HCT116 (cell line): ENCODE results near the gene AGK. TPM values are rescaled to one million over a fixed set of nuclear protein-coding genes. Genes with fewer than 3 reads are reported as not detected.

ENCODE experiments used
- ATAC-seq: fragments of 200-7000 bp; cut with Tn5 transposase; 2 replicates; pipeline ENCODE4 v1.9.1; 2020; ENCODE audit warnings: mild to moderate bottlenecking, moderate library complexity
- BruUV-seq: library from RNA; stranded (reverse); fragments of 400-500 nt; replicated peaks from 2 replicates; lab custom pipeline; 2021; lab: Mats Ljungman, UMichigan
- CTCF ChIA-PET: fragments of 300-600 bp; sonication (Branson Sonifier 250); formaldehyde crosslinking; loops from one replicate; lab custom pipeline; 2021; ENCODE audit warnings: antibody characterized with exemption; lab: Charles Lee
- POLR2A ChIA-PET: fragments of 300-600, 350-600 bp; sonication (Branson Sonifier 250); formaldehyde crosslinking; loops from one replicate; lab custom pipeline; 2021; ENCODE audit warnings: antibody characterized with exemption; lab: Charles Lee
- RAD21 ChIA-PET, 2 experiments: fragments of 300-600 bp; sonication (Branson Sonifier 250); formaldehyde crosslinking; loops; one replicate each; lab custom pipeline; 2023; ENCODE audit warnings: low total read pairs in 2 of 2; ENCODE audit not compliant: uncharacterized antibody in 2 of 2, unreplicated experiment in 2 of 2, low non-redundant PET in 1 of 2; lab: Charles Lee
- DNase-seq: peaks from one replicate; pipeline ENCODE4 v3.0.0-alpha.2; 2010; ENCODE audit warnings: low read depth, low spot score
- H2AFZ ChIP-seq: fragments of 200-600 bp; shearing (Covaris generic), sonication (generic); 2 replicates; pipeline ENCODE4 v1.6.1; 2017; ENCODE audit warnings: low read depth, mixed run types, mixed read lengths, antibody characterized with exemption, low read length; ENCODE audit not compliant: poor library complexity, severe bottlenecking
- H3K27ac ChIP-seq: 2 replicates; pipeline ENCODE4 v1.5.1; 2012; ENCODE audit warnings: low read depth, low read length
- H3K27me3 ChIP-seq: fragments of 200-600 bp; sonication (generic); 2 replicates; pipeline ENCODE4 v1.6.1; 2016; ENCODE audit warnings: mixed run types, low read length, mixed read lengths; ENCODE audit not compliant: insufficient read depth
- H3K36me3 ChIP-seq, 2 experiments: fragments of 200-500 bp in 1 of 2; fragments of 200-600 bp in 1 of 2; sonication (Bioruptor generic) in 1 of 2; sonication (generic) in 1 of 2; 2 replicates each; pipeline versions ENCODE4 v1.5.1 to v1.6.1; 2014 to 2016; ENCODE audit warnings: low read length in 2 of 2, inconsistent platforms in 1 of 2, mixed read lengths in 1 of 2, mixed run types in 1 of 2; ENCODE audit not compliant: insufficient read depth in 2 of 2, control insufficient read depth in 1 of 2
- H3K4me1 ChIP-seq, 2 experiments: fragments of 200-600 bp in 1 of 2; sonication (generic) in 1 of 2; 2 replicates each; pipeline versions ENCODE4 v1.5.1 to v1.6.1; 2012 to 2017; ENCODE audit warnings: low read length in 2 of 2, inconsistent platforms in 1 of 2, mild to moderate bottlenecking in 1 of 2, mixed read lengths in 1 of 2, mixed run types in 1 of 2, moderate library complexity in 1 of 2; ENCODE audit not compliant: insufficient read depth in 2 of 2, control insufficient read depth in 1 of 2
- H3K4me2 ChIP-seq: fragments of 200-600 bp; sonication (generic); 2 replicates; pipeline ENCODE4 v1.6.1; 2017; ENCODE audit warnings: mixed run types, low read length, mixed read lengths
- H3K4me3 ChIP-seq, 2 experiments: fragments of 200-600 bp in 1 of 2; sonication (generic) in 1 of 2; replicated peaks in 1 of 2; 2 replicates each; pipeline ENCODE4 v1.5.1; 2011 to 2016; ENCODE audit warnings: low read length in 2 of 2, control low read depth in 1 of 2, low read depth in 1 of 2, mild to moderate bottlenecking in 1 of 2, mixed read lengths in 1 of 2, mixed run types in 1 of 2
- H3K79me2 ChIP-seq: fragments of 200-600 bp; sonication (generic); 2 replicates; pipeline ENCODE4 v1.6.1; 2017; ENCODE audit warnings: mild to moderate bottlenecking, mixed run types, low read length, moderate library complexity, mixed read lengths; ENCODE audit not compliant: insufficient read depth
- H3K9ac ChIP-seq: fragments of 200-600 bp; sonication (generic); 2 replicates; pipeline ENCODE4 v1.6.1; 2016; ENCODE audit warnings: low read length, mixed read lengths
- H3K9me2 ChIP-seq: fragments of 200-600 bp; sonication (generic), shearing (Covaris generic); 2 replicates; pipeline ENCODE4 v1.6.1; 2017; ENCODE audit warnings: mixed run types, mild to moderate bottlenecking, moderate library complexity; ENCODE audit not compliant: insufficient read depth
- H3K9me3 ChIP-seq, 2 experiments: fragments of 200-500 bp in 1 of 2; fragments of 200-600 bp in 1 of 2; sonication (Bioruptor generic) in 1 of 2; sonication (generic) in 1 of 2; 2 replicates each; pipeline ENCODE4 v1.6.1; 2014 to 2017; ENCODE audit warnings: low read length in 2 of 2, mixed read lengths in 2 of 2, inconsistent platforms in 1 of 2, low read depth in 1 of 2, mild to moderate bottlenecking in 1 of 2, mixed run types in 1 of 2, moderate library complexity in 1 of 2; ENCODE audit not compliant: control insufficient read depth in 1 of 2, insufficient read depth in 1 of 2
- H4K20me1 ChIP-seq: fragments of 200-600 bp; sonication (generic), shearing (Covaris generic); 2 replicates; pipeline ENCODE4 v1.6.1; 2017; ENCODE audit warnings: mixed run types, mild to moderate bottlenecking, moderate library complexity; ENCODE audit not compliant: insufficient read depth
- CBX3 ChIP-seq: IDR thresholded peaks from 2 replicates; pipeline ENCODE4 v1.6.1; 2012; ENCODE audit warnings: low read depth
- EGR1 ChIP-seq: IDR thresholded peaks from 2 replicates; pipeline ENCODE4 v1.6.1; 2012; ENCODE audit warnings: low read depth
- EZH2 ChIP-seq: fragments of 200-600 bp; sonication (generic); IDR thresholded peaks from 2 replicates; pipeline ENCODE4 v1.6.1; 2017; ENCODE audit warnings: antibody characterized with exemption, mixed run types
- FOSL1 ChIP-seq: IDR thresholded peaks from 2 replicates; pipeline ENCODE4 v1.6.1; 2012; ENCODE audit warnings: low read depth
- POLR2A ChIP-seq: IDR thresholded peaks from 2 replicates; pipeline ENCODE4 v1.7.0; 2011; ENCODE audit warnings: borderline replicate concordance; ENCODE audit not compliant: insufficient read depth, insufficient read length; ENCODE audit errors: extremely low read depth
- RAD21 ChIP-seq: IDR thresholded peaks from 2 replicates; pipeline ENCODE4 v1.6.1; 2012; ENCODE audit warnings: low read depth, mild to moderate bottlenecking
- SIN3A ChIP-seq: IDR thresholded peaks from 2 replicates; pipeline ENCODE4 v1.6.1; 2012; ENCODE audit warnings: low read depth
- SP1 ChIP-seq: IDR thresholded peaks from 2 replicates; pipeline ENCODE4 v1.6.1; 2012; ENCODE audit warnings: low read depth
- TCF7L2 ChIP-seq: IDR thresholded peaks from 2 replicates; pipeline ENCODE4 v1.7.0; 2011; ENCODE audit warnings: borderline replicate concordance, inconsistent platforms; ENCODE audit not compliant: insufficient read depth, insufficient read length; ENCODE audit errors: extremely low read depth
- ZFX ChIP-seq: fragments of 450-650 bp; IDR thresholded peaks from 2 replicates; pipeline ENCODE4 v1.6.1; 2017
- intact Hi-C: fragments of 100-400 bp; cut with micrococcal nuclease; formaldehyde crosslinking; loops from 2 replicates; pipeline ENCODE4 v1.10.0; 2022
- total RNA-seq: library from RNA; stranded (reverse); gene quantifications from one replicate; pipeline ENCODE4 v1.2.1, GENCODE V29; 2021; ENCODE audit not compliant: unreplicated experiment
- TF ChIP-seq, protein P1 (sequence below): IDR thresholded peaks from 2 replicates; pipeline ENCODE4 v1.6.1; 2012; ENCODE audit warnings: low read depth
- TF ChIP-seq, protein P2 (sequence below): IDR thresholded peaks from 2 replicates; pipeline ENCODE4 v1.6.1; 2011; ENCODE audit warnings: mild to moderate bottlenecking, low read length, moderate library complexity; ENCODE audit not compliant: insufficient replicate concordance; ENCODE audit errors: extremely low read depth
- TF ChIP-seq, protein P3 (sequence below), 3 experiments: fragments of 200-600 bp in 1 of 3; sonication (generic) in 1 of 3; IDR thresholded peaks in 2 of 3; conservative IDR thresholded peaks in 1 of 3; 2 replicates each; pipeline ENCODE4 v1.5.1; 2012 to 2017; ENCODE audit warnings: low read depth in 2 of 3, low read length in 2 of 3, antibody characterized with exemption in 1 of 3, borderline replicate concordance in 1 of 3, control low read depth in 1 of 3, mild to moderate bottlenecking in 1 of 3, mixed read lengths in 1 of 3, mixed run types in 1 of 3, moderate library complexity in 1 of 3; ENCODE audit not compliant: insufficient read depth in 1 of 3
- TF ChIP-seq, protein P4 (sequence below): IDR thresholded peaks from 2 replicates; pipeline ENCODE4 v1.6.1; 2012

AGK gene
- total RNA-seq, 1 experiment from 2014 or later = 36.3 TPM

DNA sequence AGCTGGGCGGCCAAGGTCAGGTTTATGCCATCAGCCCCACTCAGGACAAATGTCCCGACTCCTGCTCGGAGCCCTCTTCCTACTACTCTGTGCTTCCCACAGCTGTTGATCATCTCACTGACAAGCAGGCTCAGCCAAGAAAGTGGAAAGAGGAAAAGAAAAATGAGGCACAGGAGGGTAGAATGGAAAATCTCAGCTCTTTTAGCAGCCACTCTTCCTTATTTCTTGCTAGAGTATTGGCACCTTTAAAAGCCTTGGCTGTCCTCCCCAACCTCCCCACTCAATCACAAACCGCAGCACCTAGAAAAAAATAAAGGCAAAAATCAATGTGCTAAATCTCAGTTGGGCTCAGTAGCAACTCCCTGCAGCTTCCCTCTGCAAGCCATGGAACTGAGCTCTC is 35.3 kb upstream of the AGK start (continued):
- TF ChIP-seq, protein P1, sequence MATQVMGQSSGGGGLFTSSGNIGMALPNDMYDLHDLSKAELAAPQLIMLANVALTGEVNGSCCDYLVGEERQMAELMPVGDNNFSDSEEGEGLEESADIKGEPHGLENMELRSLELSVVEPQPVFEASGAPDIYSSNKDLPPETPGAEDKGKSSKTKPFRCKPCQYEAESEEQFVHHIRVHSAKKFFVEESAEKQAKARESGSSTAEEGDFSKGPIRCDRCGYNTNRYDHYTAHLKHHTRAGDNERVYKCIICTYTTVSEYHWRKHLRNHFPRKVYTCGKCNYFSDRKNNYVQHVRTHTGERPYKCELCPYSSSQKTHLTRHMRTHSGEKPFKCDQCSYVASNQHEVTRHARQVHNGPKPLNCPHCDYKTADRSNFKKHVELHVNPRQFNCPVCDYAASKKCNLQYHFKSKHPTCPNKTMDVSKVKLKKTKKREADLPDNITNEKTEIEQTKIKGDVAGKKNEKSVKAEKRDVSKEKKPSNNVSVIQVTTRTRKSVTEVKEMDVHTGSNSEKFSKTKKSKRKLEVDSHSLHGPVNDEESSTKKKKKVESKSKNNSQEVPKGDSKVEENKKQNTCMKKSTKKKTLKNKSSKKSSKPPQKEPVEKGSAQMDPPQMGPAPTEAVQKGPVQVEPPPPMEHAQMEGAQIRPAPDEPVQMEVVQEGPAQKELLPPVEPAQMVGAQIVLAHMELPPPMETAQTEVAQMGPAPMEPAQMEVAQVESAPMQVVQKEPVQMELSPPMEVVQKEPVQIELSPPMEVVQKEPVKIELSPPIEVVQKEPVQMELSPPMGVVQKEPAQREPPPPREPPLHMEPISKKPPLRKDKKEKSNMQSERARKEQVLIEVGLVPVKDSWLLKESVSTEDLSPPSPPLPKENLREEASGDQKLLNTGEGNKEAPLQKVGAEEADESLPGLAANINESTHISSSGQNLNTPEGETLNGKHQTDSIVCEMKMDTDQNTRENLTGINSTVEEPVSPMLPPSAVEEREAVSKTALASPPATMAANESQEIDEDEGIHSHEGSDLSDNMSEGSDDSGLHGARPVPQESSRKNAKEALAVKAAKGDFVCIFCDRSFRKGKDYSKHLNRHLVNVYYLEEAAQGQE = no peak
- TF ChIP-seq EGR1 = no peak
- no peak for TF ChIP-seq CBX3
- TF ChIP-seq, all 23 proteins: peak for 0

DNA sequence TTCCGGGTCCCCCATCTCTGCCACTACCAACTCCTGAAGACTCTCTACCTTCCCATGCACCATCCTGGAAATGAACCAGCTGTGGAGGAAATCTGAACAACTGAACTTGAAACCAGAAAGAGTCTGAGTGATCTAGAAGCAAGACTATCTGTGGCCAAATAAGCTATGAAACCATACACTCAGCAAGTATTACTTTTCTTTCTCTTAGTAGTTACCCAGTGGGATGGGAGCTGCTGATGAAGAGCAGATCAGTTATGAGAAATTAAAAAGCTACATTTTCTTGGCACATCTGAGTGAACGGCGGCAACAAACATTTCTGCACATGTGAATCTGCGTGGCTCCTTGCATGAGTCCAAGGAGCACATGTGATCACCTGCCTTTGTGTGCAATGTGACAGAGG is 31.6 kb upstream of the AGK start:
- Histone ChIP-seq H3K9me2 (no peaks in the 10 kb centered on the region), H3K4me2 (no peak overlapping the region), H3K79me2 (no peaks in the 10 kb centered on the region), H3K36me3 (no peaks in the 10 kb centered on the region), H3K4me1 (no peaks in the 10 kb centered on the region), H3K4me3 (no peak overlapping the region), H3K27me3 (peaks cover 26% of the 10 kb centered on the region), H2AFZ (no peak overlapping the region), H3K27ac (no peak overlapping the region), H4K20me1 (no peaks in the 10 kb centered on the region), H3K9ac (no peak overlapping the region), H3K9me3 (no peaks in the 10 kb centered on the region)
- no peak for DNase-seq
- intact Hi-C loops = no loop called here
- BruUV-seq = no TSS peak
- RAD21 ChIA-PET = no interaction called here
- ATAC-seq = no peak
- CTCF ChIA-PET = no interaction called here
- POLR2A ChIA-PET = no interaction called here
- TF ChIP-seq, protein P1 = no peak
- TF ChIP-seq, protein P2, sequence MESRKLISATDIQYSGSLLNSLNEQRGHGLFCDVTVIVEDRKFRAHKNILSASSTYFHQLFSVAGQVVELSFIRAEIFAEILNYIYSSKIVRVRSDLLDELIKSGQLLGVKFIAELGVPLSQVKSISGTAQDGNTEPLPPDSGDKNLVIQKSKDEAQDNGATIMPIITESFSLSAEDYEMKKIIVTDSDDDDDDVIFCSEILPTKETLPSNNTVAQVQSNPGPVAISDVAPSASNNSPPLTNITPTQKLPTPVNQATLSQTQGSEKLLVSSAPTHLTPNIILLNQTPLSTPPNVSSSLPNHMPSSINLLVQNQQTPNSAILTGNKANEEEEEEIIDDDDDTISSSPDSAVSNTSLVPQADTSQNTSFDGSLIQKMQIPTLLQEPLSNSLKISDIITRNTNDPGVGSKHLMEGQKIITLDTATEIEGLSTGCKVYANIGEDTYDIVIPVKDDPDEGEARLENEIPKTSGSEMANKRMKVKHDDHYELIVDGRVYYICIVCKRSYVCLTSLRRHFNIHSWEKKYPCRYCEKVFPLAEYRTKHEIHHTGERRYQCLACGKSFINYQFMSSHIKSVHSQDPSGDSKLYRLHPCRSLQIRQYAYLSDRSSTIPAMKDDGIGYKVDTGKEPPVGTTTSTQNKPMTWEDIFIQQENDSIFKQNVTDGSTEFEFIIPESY = no peak
- TF ChIP-seq RAD21 (no peak), ZFX (no peak), POLR2A (no peak), EGR1 (no peak), SP1 (no peak), EZH2 (no peak), SIN3A (no peak), TCF7L2 (no peak), FOSL1 (no peak)
- TF ChIP-seq, protein P3, sequence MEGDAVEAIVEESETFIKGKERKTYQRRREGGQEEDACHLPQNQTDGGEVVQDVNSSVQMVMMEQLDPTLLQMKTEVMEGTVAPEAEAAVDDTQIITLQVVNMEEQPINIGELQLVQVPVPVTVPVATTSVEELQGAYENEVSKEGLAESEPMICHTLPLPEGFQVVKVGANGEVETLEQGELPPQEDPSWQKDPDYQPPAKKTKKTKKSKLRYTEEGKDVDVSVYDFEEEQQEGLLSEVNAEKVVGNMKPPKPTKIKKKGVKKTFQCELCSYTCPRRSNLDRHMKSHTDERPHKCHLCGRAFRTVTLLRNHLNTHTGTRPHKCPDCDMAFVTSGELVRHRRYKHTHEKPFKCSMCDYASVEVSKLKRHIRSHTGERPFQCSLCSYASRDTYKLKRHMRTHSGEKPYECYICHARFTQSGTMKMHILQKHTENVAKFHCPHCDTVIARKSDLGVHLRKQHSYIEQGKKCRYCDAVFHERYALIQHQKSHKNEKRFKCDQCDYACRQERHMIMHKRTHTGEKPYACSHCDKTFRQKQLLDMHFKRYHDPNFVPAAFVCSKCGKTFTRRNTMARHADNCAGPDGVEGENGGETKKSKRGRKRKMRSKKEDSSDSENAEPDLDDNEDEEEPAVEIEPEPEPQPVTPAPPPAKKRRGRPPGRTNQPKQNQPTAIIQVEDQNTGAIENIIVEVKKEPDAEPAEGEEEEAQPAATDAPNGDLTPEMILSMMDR (IDR thresholded peaks at IDR 0.05 in 2 of 3, conservative IDR thresholded peaks at IDR 0.05 in 1 of 3; ENCODE audit: borderline replicate concordance in 1 of 3, insufficient read depth in 1 of 3, low read depth in 2 of 3, low read length in 2 of 3) = no peak
- TF ChIP-seq, protein P4, sequence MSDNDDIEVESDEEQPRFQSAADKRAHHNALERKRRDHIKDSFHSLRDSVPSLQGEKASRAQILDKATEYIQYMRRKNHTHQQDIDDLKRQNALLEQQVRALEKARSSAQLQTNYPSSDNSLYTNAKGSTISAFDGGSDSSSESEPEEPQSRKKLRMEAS = no peak
